HK-2 (cell line): ENCODE data around the gene FAM20C.

Experiments used
- DNase-seq: peaks from one replicate; pipeline ENCODE4 v3.0.0-alpha.2; 2018; ENCODE audit not compliant: unreplicated experiment

FAM20C gene

GRCh38 chr7:159370-160270 lies 32.8 kb upstream of the FAM20C start:
- no peak for DNase-seq

GRCh38 chr7:160958-161725 lies 31.2 kb upstream of the FAM20C start:
- no peak for DNase-seq

- DNase-seq = no peak
Measured at GRCh38 chr7:162632-163297, 29.6 kb upstream of the FAM20C start.

GRCh38 chr7:163298-163695 lies 29.1 kb upstream of the FAM20C start:
- DNase-seq = no peak

GRCh38 chr7:163971-164881 lies 28.1 kb upstream of the FAM20C start:
- DNase-seq = no peak

- DNase-seq = no peak
Measured at GRCh38 chr7:164882-165660, 27.3 kb upstream of the FAM20C start.

- DNase-seq = no peak
Measured at GRCh38 chr7:165661-166337, 26.6 kb upstream of the FAM20C start.

GRCh38 chr7:166338-167060 lies 25.9 kb upstream of the FAM20C start:
- DNase-seq = no peak

- no peak for DNase-seq
Measured at GRCh38 chr7:167090-167855, 25.1 kb upstream of the FAM20C start.

- no peak for DNase-seq
Measured at GRCh38 chr7:167976-168791, 24.2 kb upstream of the FAM20C start.

- no peak for DNase-seq
Measured at GRCh38 chr7:169276-170172, 22.8 kb upstream of the FAM20C start.

GRCh38 chr7:170551-171363 lies 21.6 kb upstream of the FAM20C start:
- DNase-seq = no peak

GRCh38 chr7:171364-171904 lies 20.9 kb upstream of the FAM20C start:
- no peak for DNase-seq

GRCh38 chr7:171912-172515 lies 20.4 kb upstream of the FAM20C start:
- no peak for DNase-seq
